ENCODE measurements around the gene COL4A2.

Gene COL4A2

DNA sequence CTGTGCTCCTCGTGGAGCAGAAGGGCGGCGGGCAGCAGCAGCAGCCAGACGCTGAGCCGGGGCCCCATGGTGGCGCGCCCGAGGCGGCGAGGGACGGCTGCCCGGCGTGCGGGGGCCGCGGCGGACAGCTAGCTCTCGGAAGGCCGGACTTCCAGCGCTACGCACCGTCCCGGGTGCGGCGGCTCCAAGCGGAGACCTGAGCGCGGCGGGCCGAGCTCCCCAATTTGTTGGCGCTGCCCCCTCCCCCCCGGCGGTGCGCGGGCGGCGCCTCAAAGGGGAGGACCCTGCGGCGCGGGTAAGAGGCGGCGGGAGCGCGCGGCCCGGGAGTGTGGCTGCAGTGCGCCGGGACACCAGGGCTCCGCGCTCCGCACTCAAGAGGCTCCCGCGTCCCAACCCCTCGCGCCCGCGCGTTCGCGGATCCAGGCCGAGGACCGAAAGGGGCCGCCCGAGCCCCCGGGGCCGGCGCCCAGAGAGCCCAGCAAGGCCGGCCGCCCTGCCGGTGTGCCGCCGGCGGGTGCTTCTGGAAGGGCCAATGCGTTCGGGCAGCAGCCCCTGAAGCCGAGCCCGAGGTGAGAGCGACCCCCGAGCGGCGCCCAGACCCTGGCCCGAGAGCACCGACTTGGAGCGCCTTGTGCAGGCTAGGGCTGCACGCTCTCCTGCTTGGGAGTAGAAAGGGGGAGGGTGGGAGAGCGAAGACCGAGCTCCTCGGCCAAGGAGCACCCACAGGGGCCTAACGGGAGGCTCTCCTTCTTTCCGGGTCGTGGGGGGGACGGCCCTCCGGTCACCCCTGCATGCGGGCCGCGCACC is at the start of gene COL4A2, which contains the start of gene COL4A1:
COL4A2 (plus strand) TSS at position 325 of the 807 bp plus-strand sequence. CDS start 620 bp downstream, outside the sequence.
COL4A1 (minus strand) TSS at position 198 of the 807 bp plus-strand sequence; CDS start at position 68, 130 bp downstream.
- peak in 1 of 2 experiments; percentile 70 for DNase-seq

DNA sequence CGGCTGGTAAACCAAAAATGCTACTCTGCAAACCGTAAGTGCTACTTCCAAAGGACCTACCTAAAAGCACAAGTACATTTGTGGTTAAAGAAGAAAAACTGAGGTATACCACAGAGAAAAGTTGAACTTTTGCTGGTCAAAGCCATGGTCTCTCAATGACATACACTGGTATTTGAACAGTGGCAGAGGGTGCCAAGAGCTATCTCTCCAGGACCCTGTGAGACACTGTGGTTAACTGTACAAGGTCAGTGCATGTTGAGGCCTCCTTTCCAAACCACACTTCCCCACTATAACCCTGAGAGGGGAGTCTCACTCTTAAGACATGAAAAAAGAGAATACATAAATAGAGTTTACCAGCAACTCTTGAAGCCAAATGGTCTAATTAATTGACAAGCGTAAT is 49.7 kb upstream of the COL4A2 start:
- no peak for DNase-seq

DNA sequence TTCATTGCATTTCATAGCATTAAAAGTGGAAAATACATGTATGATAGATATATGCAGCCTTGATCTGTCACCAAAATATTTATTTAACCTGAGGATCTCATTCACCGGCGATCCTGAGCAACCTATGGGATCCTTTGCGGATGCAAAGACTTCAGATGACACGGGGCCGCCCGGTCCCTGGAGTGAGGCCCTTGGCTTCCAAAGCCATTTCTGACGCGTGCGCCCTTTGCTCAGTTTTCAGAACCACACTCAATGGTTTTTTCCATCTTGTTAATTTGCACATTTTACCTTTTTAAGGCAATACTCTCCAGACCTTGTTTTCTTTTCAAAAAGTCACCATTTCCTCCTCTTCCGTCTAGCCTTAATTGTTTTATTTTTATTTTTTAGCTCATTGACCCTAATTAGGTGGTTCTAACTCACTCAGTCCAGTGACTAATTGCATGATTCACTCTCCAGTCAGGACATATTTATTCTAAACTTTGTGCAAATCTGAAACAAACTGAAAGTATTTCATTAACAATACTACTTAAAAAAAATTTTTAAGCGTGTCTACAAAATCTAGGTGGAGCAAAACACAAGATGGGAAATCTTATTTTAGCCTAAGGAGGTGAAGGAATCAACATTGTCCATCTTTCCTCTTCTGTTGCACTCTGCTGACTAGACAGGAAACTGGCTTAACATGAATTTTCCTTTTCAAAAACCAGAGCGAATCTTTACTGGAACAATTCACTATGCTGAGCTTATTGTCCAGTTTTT is 48.0 kb upstream of the COL4A2 start:
- no peak for DNase-seq

DNA sequence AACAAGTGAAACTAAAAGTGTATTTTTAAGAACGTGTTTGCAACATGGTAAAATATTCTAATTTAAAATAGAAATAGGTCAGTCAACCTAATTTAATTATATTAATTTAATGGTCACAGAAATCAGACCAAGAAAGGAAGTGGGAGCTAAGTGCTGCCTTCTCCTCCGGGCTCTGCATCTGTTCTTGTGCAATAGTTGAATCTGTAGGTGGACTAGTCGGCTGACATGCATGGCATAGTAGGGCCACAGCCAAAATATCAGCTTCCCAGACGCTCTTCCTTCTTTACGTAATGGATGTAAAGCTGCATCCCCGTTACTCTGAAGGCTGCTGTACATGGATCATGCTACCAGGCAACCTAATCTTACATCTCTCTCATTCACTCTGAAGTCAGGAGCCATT is 47.4 kb upstream of the COL4A2 start:
- no peak for DNase-seq

DNA sequence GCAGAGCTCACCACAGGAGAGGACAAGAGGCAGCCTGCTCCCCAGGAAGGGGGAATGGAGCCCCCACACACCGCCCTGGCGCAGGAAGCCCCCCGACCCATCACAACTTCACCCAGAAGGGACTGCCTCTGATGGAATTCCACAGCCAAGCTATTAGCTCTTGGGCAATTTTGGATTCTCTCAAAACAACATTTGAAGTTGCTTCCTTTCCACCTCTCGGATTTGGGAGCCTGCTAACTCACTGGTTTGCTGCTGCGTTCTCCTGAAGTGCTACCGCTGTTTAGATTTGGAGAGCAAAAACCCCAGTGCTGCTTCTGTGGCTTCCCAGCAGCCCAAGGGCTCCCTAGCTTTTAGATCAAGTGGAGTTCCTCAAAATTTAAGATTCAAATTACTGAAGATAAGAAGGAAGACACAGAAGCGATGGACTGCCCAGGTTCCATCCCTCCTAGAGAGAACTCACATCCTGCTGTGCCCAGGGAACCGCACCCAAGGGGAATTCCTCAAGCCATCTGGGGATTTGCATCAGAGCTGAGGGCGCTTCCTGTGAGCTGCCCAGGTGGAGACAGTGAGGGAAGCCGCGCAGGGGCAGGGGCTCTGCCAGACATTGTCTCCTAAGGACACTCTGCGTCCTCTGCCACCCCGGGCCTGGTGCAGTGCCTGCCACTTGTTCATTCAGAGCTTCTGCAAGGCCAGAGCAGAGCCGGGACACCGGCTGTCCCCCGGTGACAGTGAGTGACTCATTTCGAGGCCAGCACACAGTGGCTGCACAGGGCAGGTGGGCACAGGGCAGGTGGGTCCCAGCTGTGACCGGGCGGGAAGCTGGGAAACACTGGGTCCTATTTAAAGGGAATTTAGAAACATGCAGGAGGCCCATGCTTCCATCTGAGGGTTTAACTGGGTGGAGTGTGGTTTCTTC is 45.7 kb upstream of the COL4A2 start:
- DNase-seq = peak; percentile 3 to 64

DNA sequence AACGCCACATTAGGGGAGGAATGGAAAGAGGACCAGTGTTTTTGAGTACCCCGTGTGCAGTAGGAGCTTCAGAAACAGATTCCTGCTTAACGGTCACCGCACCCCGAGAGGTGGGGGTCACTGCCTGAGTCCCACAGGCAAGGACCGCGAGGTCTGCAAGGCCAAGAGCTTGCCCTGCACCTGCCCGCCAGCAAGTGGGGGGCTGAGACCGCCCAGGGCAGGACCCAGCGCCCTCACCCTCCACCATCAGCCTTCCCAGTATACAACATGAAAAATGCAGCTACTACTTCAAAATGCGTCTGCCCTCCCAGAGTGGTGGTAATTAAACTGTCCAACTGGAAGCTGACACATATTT is 45.0 kb upstream of the COL4A2 start:
- no peak for DNase-seq

DNA sequence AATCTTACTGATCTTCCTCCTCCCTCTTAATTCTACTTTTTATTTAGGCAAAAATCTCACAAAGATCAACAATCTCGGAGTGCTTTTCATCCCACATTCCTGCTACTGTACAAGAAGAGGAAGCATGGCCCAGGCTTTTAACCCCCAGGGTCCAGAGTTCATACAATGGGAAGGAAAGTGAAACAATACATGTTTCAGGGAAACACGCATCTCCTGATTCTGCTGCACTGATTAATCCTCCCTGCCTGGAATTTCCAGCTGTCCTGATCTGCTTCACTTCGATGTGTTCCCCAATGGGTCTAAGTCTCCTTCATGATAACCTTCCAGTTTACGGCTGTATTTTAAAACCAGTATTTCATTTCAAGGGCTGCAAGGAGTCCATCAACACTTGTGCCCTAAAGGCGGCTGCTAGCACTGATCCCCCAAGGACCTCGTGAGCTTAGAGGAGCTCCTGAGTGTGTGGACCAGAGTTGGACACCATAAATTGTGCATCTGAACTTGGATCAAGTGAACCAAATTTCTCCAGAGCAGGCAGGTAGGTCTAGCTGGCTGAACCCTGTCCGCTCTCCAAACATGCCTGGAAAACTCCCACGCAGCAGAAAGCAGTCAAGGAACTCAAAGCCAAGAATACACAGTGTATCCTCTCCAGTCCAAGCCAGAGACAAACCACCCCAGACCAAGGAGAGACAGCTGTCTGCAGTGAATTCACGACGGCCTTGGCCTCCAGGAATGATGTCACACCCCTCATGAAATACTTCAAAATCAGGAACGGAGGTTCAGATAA is 44.4 kb upstream of the COL4A2 start:
- no peak for DNase-seq

DNA sequence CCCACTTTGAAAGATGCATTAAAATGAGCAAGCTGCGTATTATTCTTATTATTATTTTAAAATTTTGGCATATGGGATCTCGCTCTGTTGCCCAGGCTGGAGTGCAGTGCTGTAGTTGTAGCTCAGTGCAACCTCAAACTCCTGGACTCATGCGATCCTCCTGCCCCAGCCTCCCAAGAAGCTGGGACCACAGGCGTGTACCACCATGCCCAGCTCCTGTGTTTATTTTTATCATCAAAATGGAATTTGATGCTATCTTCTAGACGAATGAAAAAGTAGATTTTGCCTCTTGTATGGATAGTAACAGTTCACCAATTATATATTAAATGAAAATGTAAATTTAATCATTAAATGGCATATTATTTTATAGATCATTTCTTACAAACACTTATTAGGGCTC is 43.7 kb upstream of the COL4A2 start:
- DNase-seq = no peak

DNA sequence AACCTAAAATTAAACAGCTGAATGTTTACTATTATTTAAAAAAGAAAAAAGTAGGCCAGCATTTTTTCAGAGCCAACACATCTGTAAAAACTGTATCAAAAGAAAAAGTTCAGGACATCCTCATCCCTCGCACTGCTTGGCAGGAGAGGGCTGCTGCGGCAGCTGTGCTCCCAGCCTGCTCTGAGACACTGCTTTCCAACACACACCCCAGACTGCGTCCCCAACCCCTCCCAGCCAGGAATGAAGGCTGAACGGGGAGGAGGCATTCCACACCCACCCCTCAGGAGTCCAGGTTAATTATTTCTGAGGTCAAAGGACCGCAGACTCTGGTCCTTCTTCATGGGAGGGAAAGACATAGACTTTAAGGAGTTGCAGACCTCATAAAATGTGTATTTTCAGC is 43.2 kb upstream of the COL4A2 start:
- DNase-seq = no peak

DNA sequence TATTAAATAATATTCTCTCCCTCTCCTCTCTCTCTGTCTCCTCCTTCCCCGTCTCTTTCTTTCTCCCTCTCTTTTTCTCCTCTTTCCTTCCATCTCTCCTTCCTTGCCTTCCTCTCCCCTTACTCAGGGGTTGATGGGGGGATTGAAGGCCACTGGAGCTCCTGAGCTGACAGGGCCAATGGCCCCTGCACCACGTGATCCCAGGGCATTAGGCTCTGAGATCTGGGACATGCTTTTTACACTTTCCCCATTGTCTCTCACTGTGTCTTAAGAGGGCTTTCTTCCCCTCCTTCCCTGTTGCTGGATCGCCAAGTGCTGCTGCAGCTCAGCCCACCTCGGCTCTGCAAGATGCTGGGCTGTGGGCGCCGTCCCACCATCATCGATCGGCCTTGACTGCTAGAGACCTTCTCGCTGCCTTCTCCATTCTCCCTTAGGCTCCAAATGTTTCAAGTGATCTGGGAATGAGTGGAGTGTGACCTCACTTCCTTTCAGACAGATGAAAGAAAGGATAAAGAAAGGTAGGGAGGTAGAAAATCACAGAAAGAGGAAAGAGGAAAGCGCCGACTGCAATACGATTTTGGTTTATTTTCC is 42.3 kb upstream of the COL4A2 start:
- no peak for DNase-seq

DNA sequence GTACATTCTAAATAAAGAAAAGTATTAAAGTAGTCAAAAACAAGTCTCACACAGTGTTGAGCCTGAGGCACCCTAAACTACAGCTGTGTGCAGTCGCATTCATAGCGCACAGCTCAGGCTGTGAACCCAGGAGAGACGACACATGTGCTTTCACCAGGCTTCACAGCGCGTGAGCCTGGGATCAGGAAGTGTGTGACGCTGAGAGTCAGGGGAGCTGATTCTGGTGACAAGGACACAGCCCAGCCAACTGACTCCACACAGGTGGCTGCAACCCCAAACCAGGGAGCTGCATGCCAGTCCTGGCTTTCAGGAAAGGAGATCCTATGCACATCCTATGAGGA is 41.8 kb upstream of the COL4A2 start:
- no peak for DNase-seq

DNA sequence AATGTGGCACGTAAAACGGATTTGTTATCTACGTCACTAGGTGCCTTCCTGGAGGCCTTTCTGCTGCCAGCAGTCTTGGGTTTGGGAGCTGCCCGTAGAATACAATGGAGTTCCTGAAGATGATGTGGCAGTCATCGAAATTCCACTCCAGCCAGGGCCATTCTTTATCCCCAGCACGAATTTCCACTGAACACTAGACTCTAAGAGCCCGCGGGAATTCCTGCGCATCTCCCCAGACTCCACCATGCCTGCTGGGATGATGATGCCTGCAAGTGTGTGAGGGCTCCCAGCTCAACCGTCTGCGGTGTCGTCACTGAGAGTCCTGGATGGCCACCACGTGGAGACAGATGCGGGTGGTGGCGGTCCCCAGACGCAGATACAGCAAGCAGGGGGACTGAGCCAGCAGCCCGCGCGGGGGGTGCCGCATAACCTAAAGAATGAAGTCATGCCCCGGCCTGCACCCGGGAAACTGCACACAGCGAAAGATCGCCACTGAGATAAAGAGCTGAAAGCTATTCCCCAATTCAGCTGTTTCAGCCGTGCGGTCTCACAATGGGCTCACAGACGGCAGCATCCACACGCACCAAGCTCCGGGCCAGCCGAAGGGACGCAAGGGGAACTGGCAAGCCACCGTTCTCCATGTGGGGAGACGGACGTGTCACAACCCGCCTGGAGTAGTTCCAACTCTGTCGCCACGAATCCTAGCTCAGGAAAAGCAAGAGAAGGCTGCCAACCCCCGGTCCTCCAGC is 41.2 kb upstream of the COL4A2 start:
- no peak for DNase-seq

DNA sequence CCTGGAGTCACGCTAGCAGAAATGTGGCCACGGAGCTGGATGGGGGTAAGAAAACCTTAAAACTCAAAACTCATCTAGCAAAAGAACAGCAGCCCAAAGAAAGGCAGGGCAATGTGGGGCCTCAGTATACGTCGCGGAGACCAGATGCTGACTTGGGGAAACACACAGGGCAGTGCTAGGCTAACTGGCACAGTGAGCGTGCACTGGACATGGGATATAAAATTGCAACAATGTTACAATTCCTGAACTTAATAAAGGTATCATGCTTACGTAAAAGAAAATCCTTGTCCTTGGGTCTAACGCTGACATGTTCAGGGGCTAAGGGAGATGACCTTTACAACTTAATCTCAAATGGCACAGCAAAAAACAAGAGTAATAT is 40.7 kb upstream of the COL4A2 start:
- DNase-seq = no peak

DNA sequence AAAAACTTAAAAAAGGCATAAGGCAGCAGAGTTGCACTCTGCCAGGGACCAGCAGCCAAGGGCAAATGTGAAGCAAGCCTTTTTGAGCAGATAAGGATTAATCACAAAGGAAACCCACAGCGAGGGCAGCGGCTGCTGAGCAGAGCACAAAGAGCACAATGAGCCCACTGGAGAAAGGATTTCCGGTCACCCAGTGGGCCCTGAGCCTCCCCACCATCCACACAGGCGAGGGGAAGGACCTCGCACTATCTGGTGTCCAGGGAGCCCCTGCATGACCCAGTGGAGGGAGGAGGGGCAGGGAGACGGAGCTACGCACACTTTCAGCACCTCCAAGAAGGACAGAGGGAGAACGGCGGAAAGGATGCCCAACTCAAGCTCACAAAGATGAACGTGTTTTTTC is 40.1 kb upstream of the COL4A2 start:
- DNase-seq = no peak

DNA sequence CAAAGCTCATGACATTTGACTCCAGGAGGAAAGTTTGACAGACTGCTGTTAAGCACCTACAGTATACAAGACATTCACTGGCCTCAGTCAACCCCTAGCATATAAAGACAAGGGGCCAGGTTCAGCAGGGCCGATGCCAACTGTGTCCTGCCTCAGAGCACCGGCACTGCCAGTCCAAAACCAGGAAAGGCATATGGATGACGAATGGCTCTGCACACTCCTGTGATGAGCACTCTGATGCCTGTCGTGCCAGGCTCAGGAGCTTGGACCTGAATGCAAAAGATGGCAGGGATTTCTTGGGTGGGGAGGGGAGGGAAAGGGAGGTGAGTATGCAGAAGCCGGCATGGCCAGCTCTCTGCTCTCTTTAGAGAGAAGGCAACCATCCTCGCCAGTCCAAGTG is 39.0 kb upstream of the COL4A2 start:
- no peak for DNase-seq

DNA sequence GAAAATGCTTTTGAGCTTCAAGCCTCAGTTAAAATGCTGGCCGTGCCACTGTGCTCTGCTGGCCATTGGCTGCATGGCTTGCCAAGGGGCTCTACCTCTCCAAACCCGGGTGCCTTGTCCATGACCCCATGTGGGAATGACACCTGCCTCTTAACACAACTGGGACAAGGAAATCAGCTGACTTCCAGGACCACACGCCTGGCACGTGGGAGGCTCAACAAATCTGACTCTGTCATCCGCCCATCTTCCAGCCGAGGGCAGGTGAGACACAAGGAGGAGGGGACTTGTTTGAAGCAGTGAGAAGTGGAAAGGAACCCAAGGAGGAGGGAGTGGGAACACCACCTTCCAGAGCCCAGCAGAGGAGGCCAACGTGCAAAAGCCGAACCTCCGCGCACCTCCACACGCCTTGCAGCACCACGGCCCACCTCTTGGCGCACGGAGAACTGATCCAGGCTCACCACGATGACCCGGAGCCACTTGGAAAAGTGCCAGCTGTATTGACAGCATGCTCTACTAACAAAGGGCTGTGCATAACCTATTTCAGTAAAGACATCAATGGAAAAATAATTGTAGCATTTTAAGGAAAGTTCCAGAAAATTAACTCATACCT is 38.4 kb upstream of the COL4A2 start:
- no peak for DNase-seq

DNA sequence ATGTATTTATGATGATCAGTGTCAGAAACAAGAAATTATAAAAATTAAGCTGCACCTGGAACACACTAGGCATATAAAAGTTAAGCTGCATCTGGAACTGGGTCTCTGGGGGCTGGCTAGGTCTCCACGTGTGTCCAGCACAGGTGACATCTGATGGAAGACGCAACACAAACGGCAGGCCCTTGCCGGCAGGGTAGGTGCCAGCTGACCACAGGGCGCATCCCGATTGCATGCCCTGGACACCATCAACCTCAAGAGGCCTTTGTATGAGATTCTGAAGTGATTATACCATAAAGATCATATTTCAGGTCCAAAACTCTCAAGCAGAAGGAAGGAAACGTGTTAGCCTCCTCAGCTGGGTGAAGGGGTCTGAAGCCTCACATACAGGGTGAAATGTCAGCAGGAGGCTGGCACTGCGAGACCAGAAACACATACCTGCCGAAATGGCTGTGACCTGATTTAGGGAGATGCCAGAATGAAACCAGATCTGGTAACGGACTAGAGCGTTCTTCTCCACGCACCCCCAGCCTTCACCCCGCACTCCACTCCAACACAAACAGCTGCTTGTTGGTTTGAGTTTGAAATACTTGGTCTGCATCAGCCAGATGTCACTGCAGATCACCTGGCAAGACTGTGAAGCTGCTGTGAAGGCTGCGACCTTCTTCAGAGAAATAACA is 37.4 kb upstream of the COL4A2 start:
- no peak for DNase-seq

DNA sequence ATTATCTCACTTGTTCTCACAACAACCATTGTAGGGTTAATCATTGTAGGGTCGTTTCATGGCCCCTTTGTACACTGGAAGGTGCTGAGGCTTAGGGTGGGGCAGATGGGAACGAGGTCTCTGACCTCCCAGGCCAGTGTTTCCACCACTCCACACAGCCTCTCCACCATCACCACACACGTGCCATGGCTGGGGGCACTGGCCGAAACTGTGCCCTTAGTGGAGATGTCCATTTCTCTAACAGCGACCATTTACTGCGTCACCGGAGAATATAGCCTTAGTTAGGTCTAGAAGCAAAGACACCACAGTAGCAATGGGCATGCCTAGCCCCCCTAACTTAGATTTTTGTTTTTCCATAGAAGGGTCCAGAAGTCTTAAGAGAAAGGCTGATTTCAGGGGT is 36.6 kb upstream of the COL4A2 start:
- no peak for DNase-seq

DNA sequence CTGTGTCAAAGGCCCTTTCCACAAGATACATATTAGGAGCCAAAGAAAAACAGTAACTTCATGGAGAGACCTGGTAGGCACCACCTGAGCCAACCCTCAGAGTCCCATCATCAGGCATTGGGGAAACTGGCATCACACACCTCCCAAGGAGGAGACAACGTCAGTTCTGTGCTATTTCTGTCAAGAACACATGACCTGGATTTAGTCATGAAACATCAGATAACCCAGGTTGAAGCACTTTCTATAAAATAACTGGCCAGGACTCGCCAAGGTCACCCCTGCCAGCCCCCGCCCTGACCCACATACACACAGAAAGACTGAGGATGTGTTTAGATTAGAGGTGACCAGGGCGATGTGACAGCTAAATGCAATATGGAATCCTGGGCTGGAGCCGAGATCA is 35.8 kb upstream of the COL4A2 start:
- DNase-seq = no peak

DNA sequence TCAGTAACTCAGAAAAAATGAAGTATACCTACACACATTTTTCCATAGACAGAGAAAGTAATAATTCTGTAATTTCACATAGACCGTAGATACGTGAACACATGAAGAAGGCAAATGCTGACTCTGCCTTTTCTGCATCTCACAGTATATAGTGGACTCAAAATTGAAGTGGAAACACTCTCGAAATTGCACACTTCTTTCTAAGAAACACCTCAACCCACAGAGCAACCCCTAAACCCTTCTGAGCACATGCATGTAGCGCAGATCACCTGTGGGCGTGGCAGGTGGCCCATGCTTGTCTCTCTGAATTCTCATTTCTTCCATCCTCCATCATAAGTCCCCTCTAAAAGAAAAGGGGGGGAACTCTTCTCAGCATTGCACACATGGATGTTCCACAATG is 34.9 kb upstream of the COL4A2 start:
- DNase-seq = no peak
